Neural progenitor cell (in vitro differentiated cells): ENCODE data around the gene PRKCE.

Experiments used
- EZH2 ChIP-seq: fragments of 200-600 bp; sonication (generic); IDR thresholded peaks from 2 replicates; pipeline ENCODE4 v1.6.1; 2017; ENCODE audit warnings: antibody characterized with exemption, mild to moderate bottlenecking, moderate library complexity
- EZH2phosphoT487 ChIP-seq: fragments of 200-600 bp; sonication (generic); IDR thresholded peaks from 2 replicates; pipeline ENCODE4 v1.6.1; 2017; ENCODE audit warnings: antibody characterized with exemption
- TF ChIP-seq, protein P1 (sequence below): fragments of 200-600 bp; sonication (generic); IDR thresholded peaks from 2 replicates; pipeline ENCODE4 v1.5.1; 2017; ENCODE audit warnings: antibody characterized with exemption, mild to moderate bottlenecking

DNA sequence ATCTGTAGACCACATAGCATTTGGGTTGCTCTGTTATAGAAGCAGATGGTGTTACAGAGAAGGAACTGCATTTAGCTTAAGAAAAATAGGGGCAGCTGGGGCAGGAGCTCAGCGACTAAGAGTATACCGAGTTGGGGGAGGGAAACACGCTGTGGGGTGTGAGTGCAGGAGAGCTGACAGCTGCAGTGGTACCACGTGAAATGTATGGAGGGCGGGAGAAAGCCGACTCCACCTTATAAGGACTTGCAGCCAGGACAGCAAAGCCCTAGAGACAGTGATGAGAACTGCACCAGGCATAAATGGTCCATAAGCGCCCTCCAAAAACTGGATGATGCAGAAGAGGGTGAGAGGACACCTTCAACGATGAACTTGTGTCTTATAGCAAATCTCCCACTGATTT, 237.6 kb downstream of the PRKCE start:
- TF ChIP-seq, protein P1, sequence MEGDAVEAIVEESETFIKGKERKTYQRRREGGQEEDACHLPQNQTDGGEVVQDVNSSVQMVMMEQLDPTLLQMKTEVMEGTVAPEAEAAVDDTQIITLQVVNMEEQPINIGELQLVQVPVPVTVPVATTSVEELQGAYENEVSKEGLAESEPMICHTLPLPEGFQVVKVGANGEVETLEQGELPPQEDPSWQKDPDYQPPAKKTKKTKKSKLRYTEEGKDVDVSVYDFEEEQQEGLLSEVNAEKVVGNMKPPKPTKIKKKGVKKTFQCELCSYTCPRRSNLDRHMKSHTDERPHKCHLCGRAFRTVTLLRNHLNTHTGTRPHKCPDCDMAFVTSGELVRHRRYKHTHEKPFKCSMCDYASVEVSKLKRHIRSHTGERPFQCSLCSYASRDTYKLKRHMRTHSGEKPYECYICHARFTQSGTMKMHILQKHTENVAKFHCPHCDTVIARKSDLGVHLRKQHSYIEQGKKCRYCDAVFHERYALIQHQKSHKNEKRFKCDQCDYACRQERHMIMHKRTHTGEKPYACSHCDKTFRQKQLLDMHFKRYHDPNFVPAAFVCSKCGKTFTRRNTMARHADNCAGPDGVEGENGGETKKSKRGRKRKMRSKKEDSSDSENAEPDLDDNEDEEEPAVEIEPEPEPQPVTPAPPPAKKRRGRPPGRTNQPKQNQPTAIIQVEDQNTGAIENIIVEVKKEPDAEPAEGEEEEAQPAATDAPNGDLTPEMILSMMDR = peak; percentile 15
- no peak for TF ChIP-seq EZH2
- TF ChIP-seq EZH2phosphoT487 = no peak
